A549 (cell line): ENCODE results near the gene VAPB. TPM values are rescaled to one million over a fixed set of nuclear protein-coding genes. Genes with fewer than 3 reads are reported as not detected.

Experiments
- ATAC-seq, 2 experiments: fragments of 200-7000 bp in 1 of 2; fragments of >200 bp in 1 of 2; cut with Nextera tagmentation in 1 of 2; cut with Tn5 transposase in 1 of 2; 3 replicates each; pipeline versions ENCODE4 v1.8.0 to v1.9.1; 2018 to 2020; ENCODE audit warnings: mild to moderate bottlenecking in 1 of 2, moderate library complexity in 1 of 2
- CTCF ChIA-PET: fragments of 300-600 bp; sonication (Branson Sonifier 250); formaldehyde crosslinking; extraction: SDS; loops from one replicate; lab custom pipeline; 2021; ENCODE audit warnings: antibody characterized with exemption, inconsistent platforms; lab: Yijun Ruan, JAX
- POLR2A ChIA-PET: fragments of 350-600 bp; formaldehyde crosslinking; extraction: SDS; loops from one replicate; lab custom pipeline; 2021; ENCODE audit warnings: antibody characterized with exemption, inconsistent platforms; lab: Yijun Ruan, JAX
- DNase-seq, 2 experiments: peaks; one replicate each; pipeline versions ENCODE4 v3.0.0 to v3.0.0-alpha.2; 2011 to 2016; ENCODE audit warnings: low read depth in 1 of 2, low spot score in 1 of 2
- FAIRE-seq: peaks from 2 replicates; lab custom pipeline; 2011; peaks lifted over from hg19 to GRCh38; lab: Jason Lieb, UNC
- H3K27ac ChIP-seq, 2 experiments: fragments of >200 bp; sonication (Bioruptor Twin); formaldehyde crosslinking; 3 replicates each; pipeline ENCODE4 v1.5.1; 2016 to 2017
- H3K4me1 ChIP-seq: fragments of >200 bp; sonication (Bioruptor Twin); formaldehyde crosslinking; 3 replicates; pipeline ENCODE4 v1.6.1; 2016
- H3K4me2 ChIP-seq: fragments of >200 bp; sonication (Bioruptor Twin); formaldehyde crosslinking; 3 replicates; pipeline ENCODE4 v1.6.1; 2016
- H3K4me3 ChIP-seq: fragments of >200 bp; sonication (Bioruptor Twin); formaldehyde crosslinking; 3 replicates; pipeline ENCODE4 v1.5.1; 2016
- H3K9me3 ChIP-seq: fragments of >200 bp; sonication (Bioruptor Twin); formaldehyde crosslinking; 3 replicates; pipeline ENCODE4 v1.6.1; 2016
- BHLHE40 ChIP-seq: IDR thresholded peaks from 2 replicates; pipeline ENCODE4 v1.6.1; 2012; ENCODE audit warnings: low read depth, low read length, inconsistent platforms
- CHD2 ChIP-seq: fragments of 150-350 bp; IDR thresholded peaks from 2 replicates; pipeline ENCODE4 v1.6.1; 2014; ENCODE audit warnings: low read length; ENCODE audit not compliant: partially characterized antibody
- CHD4 ChIP-seq: fragments of 200-600 bp; sonication (generic); IDR thresholded peaks from 2 replicates; pipeline ENCODE4 v1.6.1; 2016; ENCODE audit warnings: antibody characterized with exemption, mild to moderate bottlenecking, borderline replicate concordance
- ESRRA ChIP-seq: fragments of 150-350 bp; IDR thresholded peaks from 2 replicates; pipeline ENCODE4 v1.6.1; 2014; ENCODE audit warnings: mild to moderate bottlenecking, low read length, borderline replicate concordance
- FOSB ChIP-seq: fragments of 250-450 bp; sonication (Bioruptor Pico); IDR thresholded peaks from 2 replicates; pipeline ENCODE4 v1.5.0; 2020; ENCODE audit warnings: mild to moderate bottlenecking, moderate library complexity
- FOSL2 ChIP-seq, 2 experiments: fragments of 450-650 bp in 1 of 2; fragments of >200 bp in 1 of 2; sonication (Bioruptor Twin) in 1 of 2; formaldehyde crosslinking; IDR thresholded peaks; 2 replicates each; pipeline versions ENCODE4 v1.5.0 to v1.6.1; 2016 to 2020; ENCODE audit warnings: mild to moderate bottlenecking in 1 of 2, moderate library complexity in 1 of 2
- HEYL ChIP-seq: fragments of 250-450 bp; sonication (Bioruptor Pico); IDR thresholded peaks from 2 replicates; pipeline ENCODE4 v1.8.0; 2021; ENCODE audit warnings: mild to moderate bottlenecking, moderate library complexity
- HMGXB4 ChIP-seq: fragments of 250-450 bp; sonication (Bioruptor Pico); IDR thresholded peaks from 2 replicates; pipeline ENCODE4 v1.5.0; 2021; ENCODE audit warnings: mild to moderate bottlenecking, moderate library complexity, borderline replicate concordance
- HOXB5 ChIP-seq: fragments of 250-450 bp; sonication (Bioruptor Pico); IDR thresholded peaks from 2 replicates; pipeline ENCODE4 v1.5.0; 2020; ENCODE audit warnings: mild to moderate bottlenecking, moderate library complexity
- JUNB ChIP-seq: fragments of >200 bp; sonication (Bioruptor Twin); formaldehyde crosslinking; IDR thresholded peaks from 2 replicates; pipeline ENCODE4 v1.6.1; 2016
- KDM5A ChIP-seq: fragments of 200-600 bp; sonication (generic); IDR thresholded peaks from 2 replicates; pipeline ENCODE4 v1.6.1; 2016; ENCODE audit warnings: antibody characterized with exemption, mild to moderate bottlenecking
- NPAS2 ChIP-seq: fragments of 250-450 bp; sonication (Bioruptor Pico); IDR thresholded peaks from 2 replicates; pipeline ENCODE4 v1.8.0; 2022; ENCODE audit warnings: mild to moderate bottlenecking, moderate library complexity, borderline replicate concordance
- PBX3 ChIP-seq: IDR thresholded peaks from 2 replicates; pipeline ENCODE4 v1.6.1; 2012
- POLR2A ChIP-seq: IDR thresholded peaks from 2 replicates; pipeline ENCODE4 v1.6.1; 2012; ENCODE audit warnings: mild to moderate bottlenecking, low read length
- RARB ChIP-seq: fragments of 250-450 bp; sonication (Bioruptor Pico); IDR thresholded peaks from 2 replicates; pipeline ENCODE4 v1.8.0; 2021; ENCODE audit warnings: mild to moderate bottlenecking, moderate library complexity
- RCOR1 ChIP-seq: fragments of 150-350 bp; IDR thresholded peaks from 2 replicates; pipeline ENCODE4 v1.6.1; 2014; ENCODE audit warnings: antibody characterized with exemption, low read length, low read depth
- ZFP36 ChIP-seq: fragments of 450-650 bp; IDR thresholded peaks from 2 replicates; pipeline ENCODE4 v1.6.1; 2014; ENCODE audit warnings: borderline replicate concordance; ENCODE audit not compliant: partially characterized antibody
- WGBS: methylation state at CpG from one replicate; pipeline ENCODE4 v1.1.6; 2017; ENCODE audit errors: missing lambda C conversion rate; 5-methylcytosine and 5-hydroxymethylcytosine counted together
- polyA plus RNA-seq, 4 experiments: library from polyadenylated mRNA; depleted of rRNA in 3 of 4; stranded (reverse); fragments of >200 nt; fragmentation: RNase III in 1 of 4; extraction: RNeasy Plus Mini Kit Qiagen cat#74134 plus additional on column Dnase treatment in 1 of 4; gene quantifications; 2 replicates in 3 of 4; 3 replicates in 1 of 4; pipeline ENCODE4 v1.2.3, GENCODE V29; 2011 to 2017
- TF ChIP-seq, protein P1 (sequence below): fragments of 150-350 bp; IDR thresholded peaks from 2 replicates; pipeline ENCODE4 v1.6.1; 2014; ENCODE audit warnings: low read depth, mild to moderate bottlenecking, low read length
- TF ChIP-seq, protein P2 (sequence below): IDR thresholded peaks from 2 replicates; pipeline ENCODE4 v1.6.1; 2012
- TF ChIP-seq, protein P3 (sequence below): fragments of >200 bp; sonication (Bioruptor Twin); formaldehyde crosslinking; IDR thresholded peaks from 3 replicates; pipeline ENCODE4 v1.6.1; 2016

Gene VAPB
- polyA plus RNA-seq, 2 of the 4 experiments (the other 2 are of a cell fraction): 43.8 to 44.0 TPM

DNA sequence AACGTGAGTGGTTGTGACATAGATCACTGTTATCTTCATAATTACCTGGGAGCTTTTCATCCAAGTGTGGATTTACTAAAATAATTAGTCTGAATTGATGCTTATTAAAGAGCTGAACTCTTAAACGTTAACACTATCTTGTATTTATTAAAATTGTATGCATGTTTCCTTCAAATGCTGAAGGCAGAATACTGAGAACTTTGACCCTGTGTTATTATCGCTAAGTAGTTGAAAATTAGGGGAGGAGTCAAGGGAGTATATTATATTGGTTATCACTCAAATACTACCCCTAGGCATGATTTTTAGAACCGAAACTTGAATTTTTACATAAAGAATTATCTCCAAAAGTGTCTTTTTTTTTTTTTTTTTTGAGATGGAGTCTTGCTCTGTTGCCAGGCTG lies 5.8 kb downstream of the VAPB start (continued):
- TF ChIP-seq HMGXB4 (CRISPR knock-in tag): no peak
- TF ChIP-seq HOXB5: no peak
- TF ChIP-seq, protein P1, sequence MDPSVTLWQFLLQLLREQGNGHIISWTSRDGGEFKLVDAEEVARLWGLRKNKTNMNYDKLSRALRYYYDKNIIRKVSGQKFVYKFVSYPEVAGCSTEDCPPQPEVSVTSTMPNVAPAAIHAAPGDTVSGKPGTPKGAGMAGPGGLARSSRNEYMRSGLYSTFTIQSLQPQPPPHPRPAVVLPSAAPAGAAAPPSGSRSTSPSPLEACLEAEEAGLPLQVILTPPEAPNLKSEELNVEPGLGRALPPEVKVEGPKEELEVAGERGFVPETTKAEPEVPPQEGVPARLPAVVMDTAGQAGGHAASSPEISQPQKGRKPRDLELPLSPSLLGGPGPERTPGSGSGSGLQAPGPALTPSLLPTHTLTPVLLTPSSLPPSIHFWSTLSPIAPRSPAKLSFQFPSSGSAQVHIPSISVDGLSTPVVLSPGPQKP: no peak

GRCh38 chr20:58395604-58396003 lies 6.6 kb downstream of the VAPB start:
- 93% methylated on average over 3 of the region's 3 CpGs for WGBS
- DNase-seq: no peak
- TF ChIP-seq FOSL2 (IDR thresholded peaks at IDR 0.05) (no peak), FOSL2 (CRISPR knock-in tag; IDR thresholded peaks at IDR 0.05) (no peak), ZFP36 (no peak), ESRRA (no peak), RARB (no peak), HEYL (CRISPR knock-in tag) (no peak), NPAS2 (CRISPR knock-in tag) (no peak), HOXB5 (no peak), FOSB (CRISPR knock-in tag) (no peak), KDM5A (no peak), RCOR1 (no peak), POLR2A (no peak), PBX3 (no peak), JUNB (no peak), CHD4 (no peak), CHD2 (no peak), BHLHE40 (no peak)
- TF ChIP-seq, protein P2, sequence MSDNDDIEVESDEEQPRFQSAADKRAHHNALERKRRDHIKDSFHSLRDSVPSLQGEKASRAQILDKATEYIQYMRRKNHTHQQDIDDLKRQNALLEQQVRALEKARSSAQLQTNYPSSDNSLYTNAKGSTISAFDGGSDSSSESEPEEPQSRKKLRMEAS: no peak
- TF ChIP-seq, protein P3, sequence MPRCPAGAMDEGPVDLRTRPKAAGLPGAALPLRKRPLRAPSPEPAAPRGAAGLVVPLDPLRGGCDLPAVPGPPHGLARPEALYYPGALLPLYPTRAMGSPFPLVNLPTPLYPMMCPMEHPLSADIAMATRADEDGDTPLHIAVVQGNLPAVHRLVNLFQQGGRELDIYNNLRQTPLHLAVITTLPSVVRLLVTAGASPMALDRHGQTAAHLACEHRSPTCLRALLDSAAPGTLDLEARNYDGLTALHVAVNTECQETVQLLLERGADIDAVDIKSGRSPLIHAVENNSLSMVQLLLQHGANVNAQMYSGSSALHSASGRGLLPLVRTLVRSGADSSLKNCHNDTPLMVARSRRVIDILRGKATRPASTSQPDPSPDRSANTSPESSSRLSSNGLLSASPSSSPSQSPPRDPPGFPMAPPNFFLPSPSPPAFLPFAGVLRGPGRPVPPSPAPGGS: no peak
- TF ChIP-seq, protein P1: no peak
- no peak for FAIRE-seq
- no peak overlapping the region for H3K4me2 ChIP-seq
- H3K4me3 ChIP-seq: no peak overlapping the region
- no peaks in the 10 kb centered on the region for H3K9me3 ChIP-seq
- H3K4me1 ChIP-seq: peaks cover 7% of the 10 kb centered on the region; the same call in 2 of the 3 replicates
- POLR2A ChIA-PET: no interaction called here
- CTCF ChIA-PET: interaction anchor here (1.1 to 1.6 kb wide), 2 partner anchors 33 to 158 kb away, joined by 4 to 6 read pairs; no protein-coding TSS in a partner anchor
- no peak overlapping the region for H3K27ac ChIP-seq
- ATAC-seq: no peak
